ENCODE measurements around the gene SH3RF3. TPM values are rescaled to one million over a fixed set of nuclear protein-coding genes. Genes with fewer than 3 reads are reported as not detected.

Gene SH3RF3
- total RNA-seq, 2 experiments from 2014 or later = 1.4 TPM

GRCh38 chr2:109421642-109422041, 292.6 kb downstream of the SH3RF3 start:
- ATAC-seq (no peak), DNase-seq (no peak)
- no peaks in the 10 kb centered on the region for H3K4me1 Mint-ChIP-seq
- POLR2A ChIA-PET = no interaction called here
- H3K27ac Mint-ChIP-seq = no peak overlapping the region
- no peaks in the 10 kb centered on the region for H3K9me3 Mint-ChIP-seq (ENCODE audit: low read depth)
- no peaks in the 10 kb centered on the region for H3K36me3 Mint-ChIP-seq (ENCODE audit: low read depth)
- CTCF ChIA-PET = no interaction called here
- intact Hi-C loops (cut with DNase I, micrococcal nuclease) = no loop called here
- no peak overlapping the region for H3K4me3 Mint-ChIP-seq
- H3K27me3 Mint-ChIP-seq = no peaks in the 10 kb centered on the region

GRCh38 chr2:109422071-109422757, 293.2 kb downstream of the SH3RF3 start:
- intact Hi-C loops (cut with DNase I, micrococcal nuclease) = no loop called here
- POLR2A ChIA-PET = no interaction called here
- no peak for ATAC-seq
- no peak for DNase-seq
- CTCF ChIA-PET = no interaction called here
- Mint-ChIP-seq H3K36me3 (ENCODE audit: low read depth) (no peaks in the 10 kb centered on the region), H3K4me3 (no peak overlapping the region), H3K9me3 (ENCODE audit: low read depth) (no peaks in the 10 kb centered on the region), H3K27ac (no peak overlapping the region), H3K4me1 (no peaks in the 10 kb centered on the region), H3K27me3 (no peaks in the 10 kb centered on the region)

- ChIA-PET POLR2A (no interaction called here), CTCF (no interaction called here)
- H3K4me3 Mint-ChIP-seq = no peak overlapping the region
- H3K9me3 Mint-ChIP-seq (ENCODE audit: low read depth) = no peaks in the 10 kb centered on the region
- no peaks in the 10 kb centered on the region for H3K4me1 Mint-ChIP-seq
- ATAC-seq (no peak), DNase-seq (no peak)
- no peaks in the 10 kb centered on the region for H3K27me3 Mint-ChIP-seq
- H3K36me3 Mint-ChIP-seq (ENCODE audit: low read depth) = no peaks in the 10 kb centered on the region
- no peak overlapping the region for H3K27ac Mint-ChIP-seq
- intact Hi-C loops (cut with DNase I, micrococcal nuclease) = no loop called here
These were observed 293.9 kb downstream of the SH3RF3 start for GRCh38 chr2:109422758-109423500.

- ChIA-PET CTCF (no interaction called here), POLR2A (no interaction called here)
- no peak overlapping the region for H3K27ac Mint-ChIP-seq
- DNase-seq = no peak
- no peaks in the 10 kb centered on the region for H3K36me3 Mint-ChIP-seq (ENCODE audit: low read depth)
- no peaks in the 10 kb centered on the region for H3K27me3 Mint-ChIP-seq
- ATAC-seq = no peak
- no peaks in the 10 kb centered on the region for H3K9me3 Mint-ChIP-seq (ENCODE audit: low read depth)
- no peak overlapping the region for H3K4me3 Mint-ChIP-seq
- intact Hi-C loops (cut with DNase I, micrococcal nuclease) = no loop called here
- H3K4me1 Mint-ChIP-seq = no peaks in the 10 kb centered on the region
These were observed 294.8 kb downstream of the SH3RF3 start for GRCh38 chr2:109423556-109424359.

GRCh38 chr2:109425411-109425810, 296.4 kb downstream of the SH3RF3 start:
- no peak overlapping the region for H3K4me3 Mint-ChIP-seq
- intact Hi-C loops (cut with DNase I, micrococcal nuclease) = no loop called here
- ATAC-seq = no peak
- H3K27ac Mint-ChIP-seq = no peak overlapping the region
- H3K4me1 Mint-ChIP-seq = no peaks in the 10 kb centered on the region
- H3K36me3 Mint-ChIP-seq (ENCODE audit: low read depth) = no peaks in the 10 kb centered on the region
- DNase-seq = no peak
- no peaks in the 10 kb centered on the region for H3K9me3 Mint-ChIP-seq (ENCODE audit: low read depth)
- CTCF ChIA-PET = interaction anchor here (0.7 kb wide), 2 partner anchors 15 to 51 kb away, joined by 3 to 4 read pairs; no protein-coding TSS in a partner anchor
- POLR2A ChIA-PET = no interaction called here
- no peaks in the 10 kb centered on the region for H3K27me3 Mint-ChIP-seq

- DNase-seq = no peak
- Mint-ChIP-seq H3K4me1 (no peaks in the 10 kb centered on the region), H3K9me3 (ENCODE audit: low read depth) (no peaks in the 10 kb centered on the region), H3K36me3 (ENCODE audit: low read depth) (no peaks in the 10 kb centered on the region), H3K4me3 (no peak overlapping the region), H3K27me3 (no peaks in the 10 kb centered on the region), H3K27ac (no peak overlapping the region)
- intact Hi-C loops (cut with DNase I, micrococcal nuclease) = no loop called here
- POLR2A ChIA-PET = no interaction called here
- CTCF ChIA-PET = no interaction called here
- no peak for ATAC-seq
These were observed 298.7 kb downstream of the SH3RF3 start for GRCh38 chr2:109427661-109428091.

- H3K27ac Mint-ChIP-seq = no peak overlapping the region
- no peaks in the 10 kb centered on the region for H3K9me3 Mint-ChIP-seq (ENCODE audit: low read depth)
- intact Hi-C loops (cut with DNase I, micrococcal nuclease) = no loop called here
These were observed 299.3 kb downstream of the SH3RF3 start for GRCh38 chr2:109428281-109428680.

GRCh38 chr2:109428841-109429566, 300.0 kb downstream of the SH3RF3 start:
- intact Hi-C loops (cut with DNase I, micrococcal nuclease) = no loop called here
- H3K27ac Mint-ChIP-seq = no peak overlapping the region
- no peaks in the 10 kb centered on the region for H3K9me3 Mint-ChIP-seq (ENCODE audit: low read depth)
- no peak overlapping the region for H3K4me3 Mint-ChIP-seq
- no peaks in the 10 kb centered on the region for H3K4me1 Mint-ChIP-seq
- DNase-seq (no peak), ATAC-seq (no peak)
- ChIA-PET CTCF (no interaction called here), POLR2A (no interaction called here)
- no peaks in the 10 kb centered on the region for H3K27me3 Mint-ChIP-seq
- no peaks in the 10 kb centered on the region for H3K36me3 Mint-ChIP-seq (ENCODE audit: low read depth)

More at GRCh38 chr2:109428281-109428680, 299.3 kb downstream of the SH3RF3 start:
- no peaks in the 10 kb centered on the region for H3K36me3 Mint-ChIP-seq (ENCODE audit: low read depth)
- no peak for DNase-seq
- ChIA-PET POLR2A (no interaction called here), CTCF (no interaction called here)
- H3K4me3 Mint-ChIP-seq = no peak overlapping the region
- no peaks in the 10 kb centered on the region for H3K4me1 Mint-ChIP-seq
- H3K27me3 Mint-ChIP-seq = no peaks in the 10 kb centered on the region
- no peak for ATAC-seq

GRCh38 chr2:109429567-109430328, 300.7 kb downstream of the SH3RF3 start:
- Mint-ChIP-seq H3K36me3 (ENCODE audit: low read depth) (no peaks in the 10 kb centered on the region), H3K4me1 (no peaks in the 10 kb centered on the region), H3K27ac (no peak overlapping the region), H3K9me3 (ENCODE audit: low read depth) (no peaks in the 10 kb centered on the region), H3K27me3 (no peaks in the 10 kb centered on the region), H3K4me3 (no peak overlapping the region)
- ChIA-PET POLR2A (no interaction called here), CTCF (no interaction called here)
- intact Hi-C loops (cut with DNase I, micrococcal nuclease) = no loop called here
- DNase-seq = no peak
- no peak for ATAC-seq

GRCh38 chr2:109430329-109430636, 301.3 kb downstream of the SH3RF3 start:
- no peak overlapping the region for H3K4me3 Mint-ChIP-seq
- no peaks in the 10 kb centered on the region for H3K27me3 Mint-ChIP-seq
- DNase-seq = no peak
- ChIA-PET POLR2A (no interaction called here), CTCF (interaction anchor here (1.0 kb wide), 1 partner anchor 75 kb away, joined by 3 read pairs; no protein-coding TSS in a partner anchor)
- no peaks in the 10 kb centered on the region for H3K4me1 Mint-ChIP-seq
- intact Hi-C loops (cut with DNase I, micrococcal nuclease) = no loop called here
- H3K27ac Mint-ChIP-seq = no peak overlapping the region
- H3K36me3 Mint-ChIP-seq (ENCODE audit: low read depth) = no peaks in the 10 kb centered on the region
- no peak for ATAC-seq
- no peaks in the 10 kb centered on the region for H3K9me3 Mint-ChIP-seq (ENCODE audit: low read depth)

- DNase-seq = no peak
- H3K4me3 Mint-ChIP-seq = no peak overlapping the region
- H3K27ac Mint-ChIP-seq = no peak overlapping the region
- H3K36me3 Mint-ChIP-seq (ENCODE audit: low read depth) = no peaks in the 10 kb centered on the region
- intact Hi-C loops (cut with DNase I, micrococcal nuclease) = no loop called here
- CTCF ChIA-PET = no interaction called here
- no peaks in the 10 kb centered on the region for H3K9me3 Mint-ChIP-seq (ENCODE audit: low read depth)
- H3K4me1 Mint-ChIP-seq = no peaks in the 10 kb centered on the region
- POLR2A ChIA-PET = no interaction called here
- H3K27me3 Mint-ChIP-seq = no peaks in the 10 kb centered on the region
- ATAC-seq = no peak
These were observed 303.4 kb downstream of the SH3RF3 start for GRCh38 chr2:109432421-109432820.

All from activated CD4-positive, alpha-beta T cell treated with anti-CD3 and anti-CD28 coated beads for 36 hours (primary cell).